Measurements from ENCODE around the gene CCL23.

Gene CCL23

DNA sequence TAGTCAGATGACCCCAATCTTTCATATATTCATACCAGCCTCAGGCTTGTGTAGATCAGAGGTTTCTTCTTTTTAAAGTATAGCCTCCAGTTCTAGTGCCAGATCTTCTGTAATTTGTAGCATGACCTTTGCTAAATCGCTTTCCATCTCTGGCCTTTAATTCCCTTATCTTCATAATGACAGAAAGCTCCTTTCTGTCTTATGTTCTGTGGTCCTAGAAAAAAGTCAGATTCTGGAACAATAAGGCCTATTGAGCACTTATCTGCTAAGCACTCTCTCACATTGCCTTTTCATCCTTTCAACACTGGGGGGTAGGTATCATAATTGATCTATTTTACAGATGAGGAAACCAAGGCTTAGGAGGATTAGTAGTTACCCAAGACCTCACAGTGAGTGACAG is 45.7 kb downstream of the CCL23 start:
- H3K79me2 ChIP-seq (ENCODE audit: control insufficient read depth, insufficient read depth, low read length, unreplicated experiment), result no peaks in the 10 kb centered on the region
- H3K27me3 ChIP-seq (ENCODE audit: insufficient read depth, low read length), result no peaks in the 10 kb centered on the region
- no peak overlapping the region for H2AFZ ChIP-seq (ENCODE audit: low read length, unreplicated experiment)
- H3K4me1 ChIP-seq (ENCODE audit: control insufficient read depth, insufficient read depth, low read length, unreplicated experiment), result peaks cover 13% of the 10 kb centered on the region
- no peak overlapping the region for H3K4me3 ChIP-seq (ENCODE audit: low read depth, low read length)
- H3K36me3 ChIP-seq (ENCODE audit: insufficient read depth, low read length), result no peaks in the 10 kb centered on the region
- H3K27ac ChIP-seq (ENCODE audit: low read depth, low read length), result no peak overlapping the region

DNA sequence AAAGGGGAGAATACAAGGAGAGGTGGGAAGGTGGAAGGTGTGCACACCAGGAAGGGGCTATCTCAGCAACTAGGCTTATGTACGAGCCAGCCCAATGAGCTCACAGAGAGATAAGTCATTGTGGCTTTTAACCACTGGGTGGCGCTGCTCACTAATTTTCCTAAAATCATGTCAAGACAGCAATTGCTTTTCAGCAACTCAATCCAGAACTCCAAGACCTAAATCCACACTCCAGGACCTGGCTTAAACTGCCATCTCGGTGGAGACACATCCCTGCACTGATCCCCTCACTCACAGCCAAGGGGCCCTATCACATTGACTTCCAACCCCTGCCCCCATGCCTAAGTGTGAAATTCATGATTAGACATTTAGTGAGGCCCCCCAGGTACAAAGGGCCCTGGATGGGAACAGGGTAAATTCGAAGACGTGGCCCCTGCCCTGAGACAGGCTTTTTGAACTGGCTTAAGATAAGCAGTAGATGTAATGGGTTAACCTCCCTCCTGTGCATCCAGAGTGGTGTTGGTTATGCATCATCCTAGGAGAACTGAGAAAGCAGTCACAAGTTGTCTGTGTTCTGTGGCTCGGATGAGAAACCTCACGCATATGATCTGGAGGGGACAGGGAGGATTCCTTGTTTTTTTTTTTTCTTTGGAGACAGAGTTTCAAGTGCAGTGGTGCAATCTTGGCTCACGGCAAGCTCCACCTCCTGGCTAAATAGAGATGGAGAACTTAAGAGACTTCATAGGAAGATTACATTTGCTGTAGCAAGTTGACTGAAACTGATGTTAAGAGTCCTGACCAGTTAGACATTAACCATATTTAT is 48.0 kb downstream of the CCL23 start:
- no peaks in the 10 kb centered on the region for H3K36me3 ChIP-seq (ENCODE audit: insufficient read depth, low read length)
- no peaks in the 10 kb centered on the region for H3K27me3 ChIP-seq (ENCODE audit: insufficient read depth, low read length)
- no peak overlapping the region for H3K4me3 ChIP-seq (ENCODE audit: low read depth, low read length)
- H2AFZ ChIP-seq (ENCODE audit: low read length, unreplicated experiment), result no peak overlapping the region
- peaks cover 13% of the 10 kb centered on the region for H3K4me1 ChIP-seq (ENCODE audit: control insufficient read depth, insufficient read depth, low read length, unreplicated experiment)
- no peak overlapping the region for H3K27ac ChIP-seq (ENCODE audit: low read depth, low read length)
- no peaks in the 10 kb centered on the region for H3K79me2 ChIP-seq (ENCODE audit: control insufficient read depth, insufficient read depth, low read length, unreplicated experiment)

DNA sequence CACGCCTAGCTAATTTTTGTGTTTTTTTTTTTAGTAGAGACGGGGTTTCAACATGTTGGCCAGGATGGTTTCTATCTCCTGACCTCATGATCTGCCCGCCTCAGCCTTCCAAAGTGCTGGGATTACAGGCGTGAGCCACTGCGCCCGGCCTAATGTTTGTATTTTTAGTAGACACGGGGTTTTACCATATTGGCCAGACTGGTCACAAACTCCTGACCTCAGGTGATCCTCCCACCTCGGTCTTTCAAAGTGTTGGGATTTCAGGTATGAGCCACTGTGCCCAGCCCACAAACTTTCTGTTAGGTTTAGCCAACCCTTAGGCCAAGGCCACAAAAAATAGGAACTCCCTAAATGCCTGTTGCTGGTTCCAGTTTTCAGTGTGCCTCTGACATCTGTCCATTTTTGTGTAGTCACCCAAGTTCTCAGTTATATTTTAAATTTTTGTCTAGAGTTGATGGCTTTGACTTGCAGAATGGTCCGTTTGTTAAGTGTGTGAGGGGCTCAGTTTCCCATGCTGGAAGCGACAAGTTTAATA is 49.2 kb downstream of the CCL23 start:
- Histone ChIP-seq H3K36me3 (ENCODE audit: insufficient read depth, low read length) (no peaks in the 10 kb centered on the region), H2AFZ (ENCODE audit: low read length, unreplicated experiment) (no peak overlapping the region), H3K4me3 (ENCODE audit: low read depth, low read length) (no peak overlapping the region), H3K4me1 (ENCODE audit: control insufficient read depth, insufficient read depth, low read length, unreplicated experiment) (peaks cover 8% of the 10 kb centered on the region), H3K27me3 (ENCODE audit: insufficient read depth, low read length) (peaks cover 8% of the 10 kb centered on the region), H3K79me2 (ENCODE audit: control insufficient read depth, insufficient read depth, low read length, unreplicated experiment) (no peaks in the 10 kb centered on the region), H3K27ac (ENCODE audit: low read depth, low read length) (no peak overlapping the region)

DNA sequence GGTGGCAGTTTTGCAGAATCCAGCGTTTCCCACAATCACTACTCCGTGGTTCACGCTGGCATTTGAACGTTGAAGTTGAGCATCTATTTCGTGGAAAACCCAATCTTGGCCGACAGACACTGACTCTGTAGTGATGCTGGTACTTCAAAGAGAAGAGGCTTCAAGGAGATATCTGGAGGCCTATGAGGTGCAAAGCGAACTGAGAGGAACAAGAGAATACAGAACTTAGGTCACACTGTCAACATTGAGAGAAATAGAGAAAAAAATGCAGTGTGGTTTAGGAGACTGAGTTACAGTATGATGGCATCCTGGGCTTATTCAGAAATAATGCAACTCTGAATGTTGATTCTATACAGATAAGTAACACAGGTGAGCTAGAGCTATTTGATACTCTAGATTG is 52.5 kb downstream of the CCL23 start:
- Histone ChIP-seq H3K27me3 (ENCODE audit: insufficient read depth, low read length) (peaks cover 25% of the 10 kb centered on the region), H3K4me3 (ENCODE audit: low read depth, low read length) (no peak overlapping the region), H3K36me3 (ENCODE audit: insufficient read depth, low read length) (no peaks in the 10 kb centered on the region), H2AFZ (ENCODE audit: low read length, unreplicated experiment) (no peak overlapping the region), H3K4me1 (ENCODE audit: control insufficient read depth, insufficient read depth, low read length, unreplicated experiment) (no peaks in the 10 kb centered on the region), H3K27ac (ENCODE audit: low read depth, low read length) (no peak overlapping the region), H3K79me2 (ENCODE audit: control insufficient read depth, insufficient read depth, low read length, unreplicated experiment) (no peaks in the 10 kb centered on the region)

DNA sequence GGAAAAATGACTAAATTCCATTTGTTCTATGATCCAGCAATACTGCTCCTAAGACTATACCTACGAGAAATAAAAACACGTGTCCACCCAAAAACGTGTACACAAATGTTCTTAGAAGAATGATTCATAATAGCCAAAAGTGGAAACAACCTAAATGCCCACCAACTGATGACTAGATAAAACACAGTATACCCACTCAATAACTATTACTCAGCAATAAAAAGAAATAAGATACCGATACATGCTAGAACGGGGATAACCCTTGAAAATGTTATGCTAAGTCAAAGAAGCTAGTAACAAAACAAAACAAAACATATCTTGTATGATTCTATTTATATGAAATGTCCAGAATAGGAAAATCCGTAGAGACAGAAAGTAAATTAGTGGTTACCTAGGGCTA is 54.1 kb downstream of the CCL23 start:
- H3K27me3 ChIP-seq (ENCODE audit: insufficient read depth, low read length), result peaks cover 41% of the 10 kb centered on the region
- H3K36me3 ChIP-seq (ENCODE audit: insufficient read depth, low read length), result no peaks in the 10 kb centered on the region
- H3K27ac ChIP-seq (ENCODE audit: low read depth, low read length), result no peak overlapping the region
- no peak overlapping the region for H2AFZ ChIP-seq (ENCODE audit: low read length, unreplicated experiment)
- H3K79me2 ChIP-seq (ENCODE audit: control insufficient read depth, insufficient read depth, low read length, unreplicated experiment), result no peaks in the 10 kb centered on the region
- H3K4me1 ChIP-seq (ENCODE audit: control insufficient read depth, insufficient read depth, low read length, unreplicated experiment), result no peaks in the 10 kb centered on the region
- H3K4me3 ChIP-seq (ENCODE audit: low read depth, low read length), result no peak overlapping the region

All from ACC112 (cell line).